ENCODE results near the gene OR52E4. TPM values are rescaled to one million over a fixed set of nuclear protein-coding genes. Genes with fewer than 3 reads are reported as not detected.

Gene OR52E4
- total and polyA plus RNA-seq, 2 of the 4 experiments (the other 2 are of a cell fraction): not detected

DNA sequence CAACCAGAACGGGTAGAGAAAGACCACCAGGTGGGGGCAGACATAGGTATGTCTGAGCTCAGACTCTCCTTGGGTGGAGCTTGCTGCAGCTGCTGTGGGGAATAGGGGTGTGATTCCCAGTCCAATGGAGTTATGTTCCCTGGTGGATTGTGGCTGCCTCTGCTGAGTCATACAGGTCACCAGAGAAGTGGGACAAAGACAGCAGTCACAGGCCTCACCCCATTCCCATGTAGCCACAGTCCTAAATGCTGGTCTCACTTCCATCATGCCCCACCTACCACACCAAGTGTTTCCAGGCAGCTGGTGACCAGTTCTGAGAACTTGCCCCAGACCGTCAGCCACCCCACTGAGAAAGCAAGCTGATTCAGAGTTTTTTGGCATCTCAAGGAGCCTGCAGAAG, 30.1 kb downstream of the OR52E4 start:
- H3K4me2 ChIP-seq (ENCODE audit: low read depth, low read length): no peak overlapping the region
- H4K91ac ChIP-seq (ENCODE audit: insufficient read depth, low read depth, low read length): no peak overlapping the region
- H3K36me3 ChIP-seq (ENCODE audit: control insufficient read depth, insufficient read depth, low read length): no peaks in the 10 kb centered on the region
- no peak overlapping the region for H3K18ac ChIP-seq (ENCODE audit: low read depth, low read length)
- peaks cover 9% of the 10 kb centered on the region for H3K9me3 ChIP-seq (ENCODE audit: control insufficient read depth, insufficient read depth, low read length)
- no TSS peak for BruUV-seq (replicated peaks)
- POLR2A ChIA-PET (ENCODE audit: unreplicated experiment): no interaction called here
- H2BK120ac ChIP-seq (ENCODE audit: low read depth, low read length): no peak overlapping the region
- TF ChIP-seq NFE2L2 (IDR thresholded peaks at IDR 0.05; ENCODE audit: low read depth, low read length) (no peak), RFX5 (IDR thresholded peaks at IDR 0.05; ENCODE audit: low read depth, low read length) (no peak), POLR2A (IDR thresholded peaks at IDR 0.05; ENCODE audit: low read depth, low read length) (no peak), MXI1 (IDR thresholded peaks at IDR 0.05; ENCODE audit: borderline replicate concordance, low read depth, low read length) (no peak), SMC3 (IDR thresholded peaks at IDR 0.05; ENCODE audit: low read depth, low read length) (no peak), USF2 (IDR thresholded peaks at IDR 0.05; ENCODE audit: low read depth, low read length) (no peak), FOS (IDR thresholded peaks at IDR 0.05; ENCODE audit: low read depth, low read length) (no peak), RAD21 (IDR thresholded peaks at IDR 0.05; ENCODE audit: low read length) (no peak), MAZ (IDR thresholded peaks at IDR 0.05; ENCODE audit: borderline replicate concordance, low read depth, low read length) (no peak), CEBPB (IDR thresholded peaks at IDR 0.05; ENCODE audit: low read depth, low read length) (no peak), RCOR1 (IDR thresholded peaks at IDR 0.05; ENCODE audit: insufficient replicate concordance, low read length) (no peak), MAFK (IDR thresholded peaks at IDR 0.05; ENCODE audit: low read depth, low read length) (no peak), CHD1 (IDR thresholded peaks at IDR 0.05; ENCODE audit: low read depth, low read length) (no peak), BHLHE40 (IDR thresholded peaks at IDR 0.05; ENCODE audit: low read depth, low read length) (no peak)
- TF ChIP-seq, protein P1, sequence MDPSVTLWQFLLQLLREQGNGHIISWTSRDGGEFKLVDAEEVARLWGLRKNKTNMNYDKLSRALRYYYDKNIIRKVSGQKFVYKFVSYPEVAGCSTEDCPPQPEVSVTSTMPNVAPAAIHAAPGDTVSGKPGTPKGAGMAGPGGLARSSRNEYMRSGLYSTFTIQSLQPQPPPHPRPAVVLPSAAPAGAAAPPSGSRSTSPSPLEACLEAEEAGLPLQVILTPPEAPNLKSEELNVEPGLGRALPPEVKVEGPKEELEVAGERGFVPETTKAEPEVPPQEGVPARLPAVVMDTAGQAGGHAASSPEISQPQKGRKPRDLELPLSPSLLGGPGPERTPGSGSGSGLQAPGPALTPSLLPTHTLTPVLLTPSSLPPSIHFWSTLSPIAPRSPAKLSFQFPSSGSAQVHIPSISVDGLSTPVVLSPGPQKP (IDR thresholded peaks at IDR 0.05; ENCODE audit: borderline replicate concordance, low read depth, low read length): no peak
- TF ChIP-seq, protein P2, sequence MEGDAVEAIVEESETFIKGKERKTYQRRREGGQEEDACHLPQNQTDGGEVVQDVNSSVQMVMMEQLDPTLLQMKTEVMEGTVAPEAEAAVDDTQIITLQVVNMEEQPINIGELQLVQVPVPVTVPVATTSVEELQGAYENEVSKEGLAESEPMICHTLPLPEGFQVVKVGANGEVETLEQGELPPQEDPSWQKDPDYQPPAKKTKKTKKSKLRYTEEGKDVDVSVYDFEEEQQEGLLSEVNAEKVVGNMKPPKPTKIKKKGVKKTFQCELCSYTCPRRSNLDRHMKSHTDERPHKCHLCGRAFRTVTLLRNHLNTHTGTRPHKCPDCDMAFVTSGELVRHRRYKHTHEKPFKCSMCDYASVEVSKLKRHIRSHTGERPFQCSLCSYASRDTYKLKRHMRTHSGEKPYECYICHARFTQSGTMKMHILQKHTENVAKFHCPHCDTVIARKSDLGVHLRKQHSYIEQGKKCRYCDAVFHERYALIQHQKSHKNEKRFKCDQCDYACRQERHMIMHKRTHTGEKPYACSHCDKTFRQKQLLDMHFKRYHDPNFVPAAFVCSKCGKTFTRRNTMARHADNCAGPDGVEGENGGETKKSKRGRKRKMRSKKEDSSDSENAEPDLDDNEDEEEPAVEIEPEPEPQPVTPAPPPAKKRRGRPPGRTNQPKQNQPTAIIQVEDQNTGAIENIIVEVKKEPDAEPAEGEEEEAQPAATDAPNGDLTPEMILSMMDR (conservative IDR thresholded peaks at IDR 0.05; ENCODE audit: low read depth, low read length): no peak
- H3K4ac ChIP-seq (ENCODE audit: low read depth, low read length): no peak overlapping the region
- no peak for DNase-seq
- no peak overlapping the region for H3K56ac ChIP-seq (ENCODE audit: extremely low read depth, insufficient read depth, low read length)
- H2BK15ac ChIP-seq (ENCODE audit: low read depth, low read length): no peak overlapping the region
- no peak overlapping the region for H3K23ac ChIP-seq (ENCODE audit: low read depth, low read length)
- H3K9ac ChIP-seq (ENCODE audit: low read depth, low read length): no peak overlapping the region
- H3K9me1 ChIP-seq (ENCODE audit: insufficient read depth, low read length): no peaks in the 10 kb centered on the region
- no peak overlapping the region for H2BK20ac ChIP-seq (ENCODE audit: low read depth, low read length)
- H3K4me1 ChIP-seq (ENCODE audit: control insufficient read depth, insufficient read depth, low read length): no peaks in the 10 kb centered on the region
- H3K4me3 ChIP-seq (ENCODE audit: insufficient read depth, low read depth, low read length): no peak overlapping the region
- no peak overlapping the region for H2AK5ac ChIP-seq (ENCODE audit: low read depth, low read length)
- H4K8ac ChIP-seq (ENCODE audit: low read depth in 2 of 2, low read length in 2 of 2): no peak overlapping the region
- no peak overlapping the region for H2BK5ac ChIP-seq (ENCODE audit: low read depth, low read length, poor library complexity, severe bottlenecking)
- intact Hi-C loops (cut with micrococcal nuclease): no loop called here
- CTCF ChIA-PET: no interaction called here
- no peak overlapping the region for H4K5ac ChIP-seq (ENCODE audit: low read depth, low read length)
- no peaks in the 10 kb centered on the region for H3K79me1 ChIP-seq (ENCODE audit: low read depth in 1 of 2, low read length in 2 of 2)
- H3K14ac ChIP-seq (replicated peaks; ENCODE audit: low read depth, low read length): no peak overlapping the region
- dilution Hi-C loops (cut with HindIII; ENCODE audit: low sequenced_read_pairs, unreplicated experiment): no loop called here
- 71% methylated on average over 1 of the region's 2 CpGs; no CpG with 5 or more reads in 1 of the 2 experiments for WGBS, 2 experiments (ENCODE audit: extremely low coverage in 2 of 2, insufficient read length in 1 of 2)
- no peaks in the 10 kb centered on the region for H3K27me3 ChIP-seq (ENCODE audit: control insufficient read depth, insufficient read depth, low read length)
- ATAC-seq (ENCODE audit: low read depth): no peak
- no peak overlapping the region for H2AK9ac ChIP-seq (replicated peaks; ENCODE audit: low read depth, low read length, poor library complexity)
- no peak overlapping the region for H3K27ac ChIP-seq (ENCODE audit: insufficient read depth, low read length)
- no peaks in the 10 kb centered on the region for H4K20me1 ChIP-seq (ENCODE audit: insufficient read depth, low read length)
- H2AFZ ChIP-seq (replicated peaks; ENCODE audit: low read length, poor library complexity): no peak overlapping the region
- in situ Hi-C loops (cut with MboI; ENCODE audit: low sequenced_read_pairs): no loop called here

Data from IMR-90 (cell line).